Nephron (organoid): Measurements from ENCODE around the gene JPH4.

ENCODE experiments used
- H3K27ac Mint-ChIP-seq, 3 experiments: 2 replicates each; pipeline ENCODE4 v1.8.0; 2020; ENCODE audit warnings: mixed read lengths in 3 of 3, mild to moderate bottlenecking in 2 of 3, moderate library complexity in 1 of 3
- H3K27me3 Mint-ChIP-seq: 2 replicates; pipeline ENCODE4 v1.8.0; 2021; ENCODE audit warnings: low read depth, mild to moderate bottlenecking, moderate library complexity, mixed read lengths
- H3K36me3 Mint-ChIP-seq: 2 replicates; pipeline ENCODE4 v1.8.0; 2020; ENCODE audit warnings: low read depth, mixed read lengths
- H3K4me1 Mint-ChIP-seq: 2 replicates; pipeline ENCODE4 v1.8.0; 2020; ENCODE audit warnings: mixed read lengths
- H3K4me3 Mint-ChIP-seq, 3 experiments: 2 replicates each; pipeline ENCODE4 v1.8.0; 2020; ENCODE audit warnings: mild to moderate bottlenecking in 3 of 3, mixed read lengths in 3 of 3, moderate library complexity in 2 of 3
- H3K9me3 Mint-ChIP-seq: 2 replicates; pipeline ENCODE4 v1.8.0; 2020; ENCODE audit warnings: mixed read lengths
- TF ChIP-seq, protein P1 (sequence below), 3 experiments: fragments of 200-600 bp; sonication (generic); IDR thresholded peaks; one replicate each; pipeline ENCODE4 v1.5.0; 2021; ENCODE audit warnings: antibody characterized with exemption in 3 of 3; ENCODE audit not compliant: unreplicated experiment in 3 of 3

Gene JPH4

DNA sequence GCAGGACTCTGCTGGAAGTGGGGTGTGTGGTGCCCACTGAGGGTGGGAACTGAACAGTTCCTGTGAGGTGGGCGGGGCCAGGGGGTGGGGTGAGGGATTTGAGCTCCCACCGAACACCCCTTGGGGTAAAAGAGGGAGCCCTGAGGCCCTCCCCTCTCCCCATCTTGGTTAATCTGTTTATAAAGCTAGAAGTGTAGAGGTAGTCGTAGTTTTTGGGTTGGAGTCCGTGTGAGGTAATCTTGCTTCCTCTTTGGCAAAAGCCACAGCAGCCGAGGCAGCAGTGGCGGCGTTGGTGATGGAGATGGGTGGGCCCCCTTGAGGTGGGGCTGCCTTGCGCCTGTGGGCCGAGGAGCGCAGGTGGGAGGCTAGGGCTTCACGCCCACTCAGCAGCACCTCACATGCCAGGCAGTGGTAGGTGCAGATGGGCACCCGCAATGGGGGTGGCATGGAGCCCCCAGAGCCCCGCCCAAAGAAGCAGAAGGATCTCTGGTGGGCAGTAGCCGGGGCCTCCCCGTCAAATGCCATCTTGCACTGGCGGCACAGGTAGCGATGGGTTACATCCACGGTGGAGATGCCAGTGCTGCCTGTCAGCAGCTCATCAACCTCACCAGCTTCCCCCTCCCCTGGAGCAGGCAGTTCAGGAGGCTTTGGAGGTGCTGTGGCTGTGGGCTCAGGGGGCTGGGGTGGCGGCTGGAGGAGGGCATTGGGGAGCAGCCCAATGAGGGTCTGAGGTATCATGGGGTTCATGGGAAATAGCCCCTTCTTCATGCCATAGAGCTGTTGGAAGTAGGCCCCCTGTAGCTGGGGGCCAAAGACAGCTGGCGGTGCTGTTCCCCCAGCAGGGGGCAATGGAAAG, 56.6 kb downstream of the JPH4 start:
- Mint-ChIP-seq H3K36me3 (peaks cover 6% of the 10 kb centered on the region), H3K27ac (no peak overlapping the region), H3K27me3 (no peaks in the 10 kb centered on the region), H3K4me3 (no peak overlapping the region), H3K9me3 (no peaks in the 10 kb centered on the region), H3K4me1 (no peaks in the 10 kb centered on the region)
- TF ChIP-seq, protein P1, sequence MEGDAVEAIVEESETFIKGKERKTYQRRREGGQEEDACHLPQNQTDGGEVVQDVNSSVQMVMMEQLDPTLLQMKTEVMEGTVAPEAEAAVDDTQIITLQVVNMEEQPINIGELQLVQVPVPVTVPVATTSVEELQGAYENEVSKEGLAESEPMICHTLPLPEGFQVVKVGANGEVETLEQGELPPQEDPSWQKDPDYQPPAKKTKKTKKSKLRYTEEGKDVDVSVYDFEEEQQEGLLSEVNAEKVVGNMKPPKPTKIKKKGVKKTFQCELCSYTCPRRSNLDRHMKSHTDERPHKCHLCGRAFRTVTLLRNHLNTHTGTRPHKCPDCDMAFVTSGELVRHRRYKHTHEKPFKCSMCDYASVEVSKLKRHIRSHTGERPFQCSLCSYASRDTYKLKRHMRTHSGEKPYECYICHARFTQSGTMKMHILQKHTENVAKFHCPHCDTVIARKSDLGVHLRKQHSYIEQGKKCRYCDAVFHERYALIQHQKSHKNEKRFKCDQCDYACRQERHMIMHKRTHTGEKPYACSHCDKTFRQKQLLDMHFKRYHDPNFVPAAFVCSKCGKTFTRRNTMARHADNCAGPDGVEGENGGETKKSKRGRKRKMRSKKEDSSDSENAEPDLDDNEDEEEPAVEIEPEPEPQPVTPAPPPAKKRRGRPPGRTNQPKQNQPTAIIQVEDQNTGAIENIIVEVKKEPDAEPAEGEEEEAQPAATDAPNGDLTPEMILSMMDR (IDR thresholded peaks at IDR 0.05; ENCODE audit: unreplicated experiment in 3 of 3): no peak

DNA sequence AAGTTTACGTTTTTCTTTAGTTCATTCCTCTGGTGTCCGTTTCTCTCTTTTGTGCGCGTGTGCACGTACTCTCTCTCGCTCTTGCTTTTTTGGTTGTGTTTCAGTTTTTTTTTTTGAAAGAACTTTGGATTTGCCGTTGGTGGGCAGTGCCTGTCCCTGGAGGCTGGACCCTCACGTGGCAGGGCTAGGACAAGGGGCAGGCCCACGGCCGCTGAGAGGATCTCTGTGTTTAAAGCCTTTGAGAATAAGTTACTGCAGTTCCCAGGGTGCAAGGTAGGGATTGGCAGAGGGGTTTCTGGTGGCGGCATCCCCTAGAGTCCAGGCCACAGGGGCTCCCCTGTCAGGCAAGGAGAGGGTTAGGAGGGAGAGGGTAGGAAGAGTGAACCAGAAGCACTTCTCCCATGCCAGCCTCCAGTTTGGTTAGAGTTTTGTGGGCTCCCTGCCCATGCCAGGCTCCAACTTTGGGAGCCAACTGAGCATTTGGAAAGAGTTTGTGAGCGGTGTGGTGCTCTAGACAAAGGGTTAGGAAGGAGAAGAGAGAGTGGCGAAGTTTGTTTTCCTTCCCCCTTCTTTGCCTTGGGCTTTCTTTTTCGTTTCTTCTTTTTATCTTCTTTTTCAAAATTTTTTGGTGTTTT, 57.6 kb downstream of the JPH4 start:
- Mint-ChIP-seq H3K4me3 (no peak overlapping the region), H3K4me1 (no peaks in the 10 kb centered on the region), H3K36me3 (peaks cover 2% of the 10 kb centered on the region), H3K27ac (no peak overlapping the region), H3K27me3 (no peaks in the 10 kb centered on the region), H3K9me3 (no peaks in the 10 kb centered on the region)
- TF ChIP-seq, protein P1 (IDR thresholded peaks at IDR 0.05; ENCODE audit: unreplicated experiment in 3 of 3): no peak

DNA sequence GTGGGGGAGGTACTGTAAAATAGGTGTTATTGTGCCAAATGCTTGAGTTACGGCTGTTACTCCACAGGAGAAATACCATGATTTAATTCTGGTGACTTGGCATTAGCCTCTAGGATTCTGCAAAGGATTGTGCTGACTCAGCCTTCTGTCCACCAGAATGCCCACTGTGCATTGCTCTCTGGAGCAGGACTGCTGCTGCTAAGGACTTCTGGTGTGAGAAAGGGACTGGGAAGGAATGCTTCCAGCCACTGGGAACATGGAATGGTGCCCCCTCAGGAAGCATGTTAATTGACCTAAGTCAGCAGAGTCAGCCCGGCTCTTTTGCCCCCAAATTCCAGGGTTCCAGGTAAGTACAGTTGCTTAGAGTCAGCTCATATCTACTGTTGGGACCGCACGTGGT, 59.9 kb downstream of the JPH4 start:
- Mint-ChIP-seq H3K36me3 (peaks cover 9% of the 10 kb centered on the region), H3K4me1 (no peaks in the 10 kb centered on the region), H3K27me3 (no peaks in the 10 kb centered on the region), H3K27ac (peak overlapping the region; percentile 37 to 65 (median 43)), H3K9me3 (no peaks in the 10 kb centered on the region), H3K4me3 (no peak overlapping the region)
- TF ChIP-seq, protein P1 (IDR thresholded peaks at IDR 0.05; ENCODE audit: unreplicated experiment in 3 of 3): no peak
